ENCODE measurements around the gene CDH4. TPM values are rescaled to one million over a fixed set of nuclear protein-coding genes. Genes with fewer than 3 reads are reported as not detected.

Gene CDH4
- polyA plus RNA-seq, 1 donor (not counting 4 experiments of a cell fraction or from before 2014, with no cell fraction given) = 2.2 TPM

DNA sequence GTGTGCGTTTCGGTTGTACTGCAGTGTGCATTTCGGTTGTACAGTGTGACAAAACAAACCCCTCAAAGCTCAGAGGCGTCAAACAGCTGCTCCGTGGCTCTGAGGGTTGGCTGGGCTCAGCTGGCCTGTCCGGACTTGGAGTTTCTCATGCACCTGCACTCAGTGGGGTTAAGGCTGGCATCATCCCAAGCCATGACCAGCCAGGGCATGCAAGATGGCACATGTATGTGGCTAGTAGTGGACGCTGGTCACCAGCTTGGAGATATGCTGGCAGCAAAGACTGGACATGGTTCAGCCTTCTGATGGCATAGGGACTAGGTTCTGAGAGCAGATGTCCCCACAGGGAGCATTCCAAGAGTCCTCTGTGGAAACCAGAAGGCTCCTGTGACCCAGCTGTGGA is 187.2 kb downstream of the CDH4 start:
- peaks cover 34% of the 10 kb centered on the region for H3K4me1 ChIP-seq (ENCODE audit: control insufficient read depth, extremely low read depth, insufficient read depth, low read length)
- H3K4me2 ChIP-seq (ENCODE audit: control insufficient read depth, extremely low read depth, insufficient read depth, low read depth, low read length) = no peak overlapping the region
- H3K9me3 ChIP-seq (ENCODE audit: control insufficient read depth, low read depth, low read length) = no peaks in the 10 kb centered on the region
- H2AFZ ChIP-seq (ENCODE audit: control insufficient read depth, low read length) = no peak overlapping the region
- TF ChIP-seq EZH2 (IDR thresholded peaks at IDR 0.05; ENCODE audit: low read length) = no peak
- no peak for TF ChIP-seq CTCF (optimal IDR thresholded peaks at IDR 0.05 in 1 of 3, IDR thresholded peaks at IDR 0.05 in 1 of 3, conservative IDR thresholded peaks at IDR 0.05 in 1 of 3; ENCODE audit: extremely low read depth in 1 of 3, insufficient read depth in 2 of 3, low read length in 3 of 3)
- H3K9ac ChIP-seq (ENCODE audit: control insufficient read depth, extremely low read depth, insufficient read depth, low read length) = no peak overlapping the region
- H3K9me1 ChIP-seq (ENCODE audit: control insufficient read depth, extremely low read depth, insufficient read depth, low read length) = peaks cover 3% of the 10 kb centered on the region
- peaks cover 5% of the 10 kb centered on the region for H4K20me1 ChIP-seq (ENCODE audit: control insufficient read depth, extremely low read depth, insufficient read depth, low read length)
- no peak for DNase-seq (ENCODE audit: low read depth, low spot score)
- H3K4me3 ChIP-seq (ENCODE audit: control insufficient read depth in 2 of 3, extremely low read depth in 1 of 3, insufficient read depth in 2 of 3, low read depth in 1 of 3, low read length in 3 of 3) = no peak overlapping the region
- no peak for FAIRE-seq
- H3K36me3 ChIP-seq (ENCODE audit: control insufficient read depth in 2 of 2, extremely low read depth in 1 of 2, insufficient read depth in 2 of 2, low read length in 2 of 2) = no peaks in the 10 kb centered on the region
- dilution Hi-C loops (cut with MboI; ENCODE audit: extremely low pct_ligation_motif_present, low sequenced_read_pairs) = no loop called here
- H3K27me3 ChIP-seq (ENCODE audit: control insufficient read depth, extremely low read depth, insufficient read depth, low read length) = no peaks in the 10 kb centered on the region
- no peaks in the 10 kb centered on the region for H3K79me2 ChIP-seq (ENCODE audit: control insufficient read depth, insufficient read depth, low read length)
- no peak overlapping the region for H3K27ac ChIP-seq (ENCODE audit: control insufficient read depth, insufficient read depth, low read length)

- Histone ChIP-seq H3K36me3 (ENCODE audit: control insufficient read depth in 2 of 2, extremely low read depth in 1 of 2, insufficient read depth in 2 of 2, low read length in 2 of 2) (no peaks in the 10 kb centered on the region), H3K79me2 (ENCODE audit: control insufficient read depth, insufficient read depth, low read length) (no peaks in the 10 kb centered on the region), H3K4me2 (ENCODE audit: control insufficient read depth, extremely low read depth, insufficient read depth, low read depth, low read length) (no peak overlapping the region), H3K27me3 (ENCODE audit: control insufficient read depth, extremely low read depth, insufficient read depth, low read length) (no peaks in the 10 kb centered on the region), H3K9ac (ENCODE audit: control insufficient read depth, extremely low read depth, insufficient read depth, low read length) (no peak overlapping the region), H3K9me3 (ENCODE audit: control insufficient read depth, low read depth, low read length) (no peaks in the 10 kb centered on the region), H3K4me1 (ENCODE audit: control insufficient read depth, extremely low read depth, insufficient read depth, low read length) (peaks cover 30% of the 10 kb centered on the region), H3K27ac (ENCODE audit: control insufficient read depth, insufficient read depth, low read length) (no peak overlapping the region), H3K9me1 (ENCODE audit: control insufficient read depth, extremely low read depth, insufficient read depth, low read length) (peaks cover 3% of the 10 kb centered on the region), H2AFZ (ENCODE audit: control insufficient read depth, low read length) (no peak overlapping the region), H3K4me3 (ENCODE audit: control insufficient read depth in 2 of 3, extremely low read depth in 1 of 3, insufficient read depth in 2 of 3, low read depth in 1 of 3, low read length in 3 of 3) (no peak overlapping the region), H4K20me1 (ENCODE audit: control insufficient read depth, extremely low read depth, insufficient read depth, low read length) (peaks cover 3% of the 10 kb centered on the region)
- DNase-seq (ENCODE audit: low read depth, low spot score) (no peak), FAIRE-seq (no peak)
- TF ChIP-seq CTCF (optimal IDR thresholded peaks at IDR 0.05 in 1 of 3, IDR thresholded peaks at IDR 0.05 in 1 of 3, conservative IDR thresholded peaks at IDR 0.05 in 1 of 3; ENCODE audit: extremely low read depth in 1 of 3, insufficient read depth in 2 of 3, low read length in 3 of 3) (no peak), EZH2 (IDR thresholded peaks at IDR 0.05; ENCODE audit: low read length) (no peak)
- dilution Hi-C loops (cut with MboI; ENCODE audit: extremely low pct_ligation_motif_present, low sequenced_read_pairs) = no loop called here
Measured at GRCh38 chr20:61440548-61441055, 188.5 kb downstream of the CDH4 start.

Data from keratinocyte (primary cell).